PC-3 (cell line): ENCODE data around the gene CLEC17A.
"Not testable (repeated sequence)": the region's sequence is repeated elsewhere in the genome, so short reads cannot be mapped to it uniquely, and the experiment has no call there.

Experiments
- EZH2 ChIP-seq: fragments of 300-600 bp; sonication (generic); IDR thresholded peaks from one replicate; pipeline ENCODE4 v1.6.1; 2017; ENCODE audit warnings: antibody characterized with exemption, mild to moderate bottlenecking, low read length; ENCODE audit not compliant: unreplicated experiment
- EZH2phosphoT487 ChIP-seq: fragments of 300-600 bp; sonication (generic); IDR thresholded peaks from 2 replicates; pipeline ENCODE4 v1.6.1; 2018; ENCODE audit warnings: mild to moderate bottlenecking, antibody characterized with exemption, low read length, borderline replicate concordance
- TF ChIP-seq, protein P1 (sequence below): fragments of 300-600 bp; sonication (generic); conservative IDR thresholded peaks from 2 replicates; pipeline ENCODE4 v1.5.1; 2017; ENCODE audit warnings: antibody characterized with exemption, low read depth, mild to moderate bottlenecking, low read length

DNA sequence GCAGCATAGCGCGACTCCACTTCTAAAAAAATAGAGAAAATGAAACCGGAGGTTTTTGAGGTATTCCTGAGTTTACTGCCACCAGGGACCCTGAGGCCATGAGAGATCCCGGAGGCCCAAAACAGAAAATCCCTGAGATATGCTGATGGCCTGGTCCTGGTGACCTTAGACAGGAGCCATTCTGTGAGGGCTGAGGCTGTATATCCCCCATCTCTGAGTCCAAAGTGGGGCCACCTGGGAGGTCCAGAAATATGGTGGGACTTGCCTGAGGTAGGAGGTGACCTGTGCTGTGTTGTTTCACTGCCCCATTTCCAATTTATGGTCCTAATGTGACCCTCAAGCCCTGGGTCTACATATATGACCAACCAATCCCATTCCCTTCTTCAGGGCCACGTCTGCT, 1.5 kb downstream of the CLEC17A start:
- TF ChIP-seq, protein P1, sequence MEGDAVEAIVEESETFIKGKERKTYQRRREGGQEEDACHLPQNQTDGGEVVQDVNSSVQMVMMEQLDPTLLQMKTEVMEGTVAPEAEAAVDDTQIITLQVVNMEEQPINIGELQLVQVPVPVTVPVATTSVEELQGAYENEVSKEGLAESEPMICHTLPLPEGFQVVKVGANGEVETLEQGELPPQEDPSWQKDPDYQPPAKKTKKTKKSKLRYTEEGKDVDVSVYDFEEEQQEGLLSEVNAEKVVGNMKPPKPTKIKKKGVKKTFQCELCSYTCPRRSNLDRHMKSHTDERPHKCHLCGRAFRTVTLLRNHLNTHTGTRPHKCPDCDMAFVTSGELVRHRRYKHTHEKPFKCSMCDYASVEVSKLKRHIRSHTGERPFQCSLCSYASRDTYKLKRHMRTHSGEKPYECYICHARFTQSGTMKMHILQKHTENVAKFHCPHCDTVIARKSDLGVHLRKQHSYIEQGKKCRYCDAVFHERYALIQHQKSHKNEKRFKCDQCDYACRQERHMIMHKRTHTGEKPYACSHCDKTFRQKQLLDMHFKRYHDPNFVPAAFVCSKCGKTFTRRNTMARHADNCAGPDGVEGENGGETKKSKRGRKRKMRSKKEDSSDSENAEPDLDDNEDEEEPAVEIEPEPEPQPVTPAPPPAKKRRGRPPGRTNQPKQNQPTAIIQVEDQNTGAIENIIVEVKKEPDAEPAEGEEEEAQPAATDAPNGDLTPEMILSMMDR, result not testable (repeated sequence)
- not testable (repeated sequence) for TF ChIP-seq EZH2, EZH2phosphoT487
